Stimulated activated CD4-positive, alpha-beta T cell treated with anti-CD3 and anti-CD28 coated beads, Interleukin-12 subunit alpha, Interleukin-12 subunit beta, amount 100 ng/mL, for 48 hours (primary cell): ENCODE results near the gene NRCAM.
A peak's percentile ranks its signal among the peaks of the same experiment; 100 is the strongest.

Experiments
- DNase-seq, 3 donors: peaks; one replicate each; pipeline ENCODE4 v3.0.0-alpha.2; 2020; ENCODE audit warnings: low read depth in 2 of 3, low spot score in 1 of 3

NRCAM gene

GRCh38 chr7:108425714-108426275 lies 30.4 kb downstream of the NRCAM start:
- no peak for DNase-seq

DNA sequence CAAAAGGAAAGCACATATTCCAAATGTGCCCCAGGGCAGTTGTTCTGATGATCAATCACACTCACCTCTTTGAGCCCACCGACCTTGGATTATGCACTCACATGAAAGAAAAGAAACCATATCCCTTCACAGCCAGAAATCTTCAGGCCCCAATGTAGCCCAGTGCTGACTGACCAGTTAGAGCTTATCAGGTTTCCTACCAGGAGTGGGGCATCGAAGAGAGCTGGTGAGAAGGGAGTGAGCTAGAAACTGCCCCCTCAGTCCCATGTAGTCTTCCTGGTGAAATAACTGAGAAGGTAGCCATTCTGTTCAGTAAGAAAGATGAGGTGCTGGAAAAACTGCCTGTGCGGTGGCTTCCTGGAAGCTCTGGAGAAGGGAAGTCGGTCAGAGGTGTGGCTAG lies 32.2 kb downstream of the NRCAM start:
- no peak for DNase-seq

DNA sequence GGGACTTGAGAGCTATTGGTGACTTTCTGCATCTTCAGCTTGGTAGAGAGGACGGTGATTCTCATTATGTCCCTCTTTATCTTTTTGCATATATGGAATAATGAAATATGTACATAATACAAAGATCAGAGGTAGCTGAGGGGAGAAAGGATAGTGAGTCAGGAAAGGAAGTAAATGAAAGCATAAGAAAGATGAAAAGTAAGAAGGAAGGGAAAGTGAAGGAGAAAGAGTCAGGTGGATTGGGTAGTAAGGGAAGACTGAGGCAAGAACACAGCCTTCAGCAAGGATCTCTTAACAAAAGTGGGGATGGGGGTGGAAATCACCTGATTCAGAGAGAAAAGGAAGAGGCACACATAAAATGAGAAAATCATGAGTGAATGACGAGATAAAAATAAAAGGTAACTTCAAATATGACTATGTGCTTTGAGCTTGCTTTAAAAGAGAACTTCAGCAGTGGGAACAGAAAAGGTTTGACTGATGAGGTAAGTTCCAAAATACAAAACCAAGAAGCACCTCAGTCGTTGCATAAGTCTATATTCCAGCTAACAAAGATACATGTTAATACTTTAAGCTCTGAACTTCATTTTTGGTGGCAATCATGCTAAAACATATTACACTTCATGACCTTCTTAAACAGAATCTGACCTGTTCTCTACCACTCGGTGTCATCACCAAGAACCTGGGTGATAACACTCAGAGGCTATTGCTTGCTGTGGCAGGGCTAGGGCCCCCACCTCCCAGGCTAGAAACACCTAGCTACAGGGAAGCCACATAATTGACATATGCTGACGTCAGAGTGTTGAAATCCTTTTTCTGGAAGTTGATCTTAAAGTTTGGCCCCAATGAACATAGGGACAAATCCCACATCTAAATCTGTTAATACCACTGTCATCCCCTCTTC lies 32.9 kb downstream of the NRCAM start:
- DNase-seq = no peak

DNA sequence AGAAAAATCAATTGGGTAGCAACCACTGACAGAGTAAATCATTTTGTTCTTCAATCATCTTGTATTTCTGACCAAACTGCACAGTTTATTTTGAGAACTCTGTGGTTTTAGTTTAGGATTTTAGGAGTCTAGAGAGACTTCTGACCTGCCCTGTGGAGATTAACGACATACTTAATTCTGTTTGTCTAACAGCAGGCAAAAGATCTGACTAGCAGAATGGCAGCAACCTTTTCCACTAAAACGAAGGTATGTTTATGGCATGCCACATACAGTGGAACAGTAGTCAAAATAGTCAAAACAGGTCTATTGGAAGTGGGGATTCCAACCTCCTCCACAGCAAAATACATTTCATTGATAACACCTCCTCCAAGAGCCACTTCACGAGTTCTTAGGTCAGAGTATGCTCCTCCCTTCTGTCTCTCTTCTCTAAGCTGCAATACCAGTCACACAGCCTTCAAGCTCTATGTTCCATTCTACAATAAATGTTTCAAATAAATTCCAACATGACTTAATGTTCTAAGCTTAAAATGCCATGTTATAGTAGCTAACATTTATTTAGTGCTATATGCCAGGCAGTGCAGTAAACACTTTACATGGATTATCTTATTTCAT lies 34.4 kb downstream of the NRCAM start:
- no peak for DNase-seq

DNA sequence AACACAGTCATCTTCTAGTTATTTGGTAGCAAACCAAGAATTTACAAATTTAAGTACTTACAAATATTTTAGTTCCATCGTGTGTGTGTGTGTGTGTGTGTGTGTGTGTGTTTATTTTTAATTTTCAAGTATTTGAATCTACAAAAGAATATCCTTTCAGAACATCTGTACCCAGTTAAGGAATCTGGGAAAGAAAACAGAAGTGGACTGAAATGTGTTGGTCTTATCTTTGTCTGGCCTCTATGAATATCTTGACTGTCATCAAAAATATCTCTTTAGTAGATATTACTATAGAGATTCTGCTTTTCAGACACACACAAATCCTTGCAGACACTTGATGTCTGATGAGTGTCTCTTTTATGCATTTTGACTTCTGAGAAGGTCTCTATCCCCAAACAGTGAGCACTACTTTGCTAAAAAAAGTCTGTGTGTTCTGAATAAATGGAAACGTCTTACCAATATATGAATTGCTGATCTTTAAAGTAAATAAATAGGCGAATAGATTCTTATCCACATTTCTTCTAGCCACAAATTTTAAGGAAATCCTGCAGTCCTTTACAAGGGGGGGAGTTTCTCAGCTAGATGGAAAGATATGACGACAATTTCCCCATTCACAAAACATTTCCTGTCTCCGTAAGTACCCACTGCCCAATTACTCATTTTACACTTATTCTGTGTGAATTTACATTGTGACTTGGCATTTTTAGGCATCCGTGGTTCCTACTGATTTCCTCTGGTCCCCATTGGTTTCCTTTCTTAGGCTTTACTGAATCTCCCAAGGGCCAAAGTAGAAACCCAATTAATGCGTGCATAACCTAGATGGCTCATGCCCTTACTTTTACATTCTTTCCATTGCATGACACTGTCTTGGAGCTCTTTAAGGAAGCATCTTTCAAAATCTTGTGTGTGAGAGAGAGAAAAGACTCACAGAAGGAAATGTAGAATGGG lies 36.0 kb downstream of the NRCAM start:
- no peak for DNase-seq

DNA sequence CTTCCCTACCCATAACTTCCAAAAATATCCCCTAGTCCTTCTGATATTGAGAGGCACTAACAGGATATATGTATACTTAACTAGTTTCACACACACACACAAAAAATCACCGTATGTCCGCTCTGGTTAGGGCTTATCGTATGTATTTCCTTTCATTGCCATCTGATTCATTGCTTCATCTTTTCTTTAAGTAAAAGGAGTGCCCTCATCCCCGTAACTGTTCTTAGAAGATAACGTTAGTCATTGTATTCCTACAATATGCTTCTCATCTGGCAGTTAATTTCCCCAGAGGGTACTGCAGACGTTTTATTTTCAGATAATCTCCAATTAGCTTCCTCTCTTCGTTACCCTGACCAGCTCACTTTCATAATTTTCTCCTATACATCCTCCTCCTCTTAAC lies 37.3 kb downstream of the NRCAM start:
- no peak for DNase-seq

GRCh38 chr7:108417926-108418325 lies 38.3 kb downstream of the NRCAM start:
- DNase-seq = no peak

DNA sequence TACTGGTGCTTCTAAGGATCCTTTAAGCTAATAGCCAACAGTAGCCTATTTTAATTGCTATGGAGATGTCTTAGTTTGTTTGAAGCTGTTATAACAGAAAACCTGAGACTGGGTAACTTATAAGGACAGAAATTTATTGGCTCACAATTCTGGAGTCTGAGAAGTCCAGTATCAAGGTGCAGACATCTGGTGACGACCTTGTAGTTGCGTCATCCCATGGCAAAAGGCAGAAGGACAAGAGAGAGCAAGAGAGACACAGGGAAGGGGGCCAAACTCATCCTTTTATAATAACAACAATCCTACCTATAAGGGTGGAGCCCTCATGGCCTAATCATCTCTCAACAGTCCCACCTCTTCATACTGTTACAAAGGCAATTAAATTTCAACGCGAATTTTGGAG lies 39.1 kb downstream of the NRCAM start:
- no peak for DNase-seq

DNA sequence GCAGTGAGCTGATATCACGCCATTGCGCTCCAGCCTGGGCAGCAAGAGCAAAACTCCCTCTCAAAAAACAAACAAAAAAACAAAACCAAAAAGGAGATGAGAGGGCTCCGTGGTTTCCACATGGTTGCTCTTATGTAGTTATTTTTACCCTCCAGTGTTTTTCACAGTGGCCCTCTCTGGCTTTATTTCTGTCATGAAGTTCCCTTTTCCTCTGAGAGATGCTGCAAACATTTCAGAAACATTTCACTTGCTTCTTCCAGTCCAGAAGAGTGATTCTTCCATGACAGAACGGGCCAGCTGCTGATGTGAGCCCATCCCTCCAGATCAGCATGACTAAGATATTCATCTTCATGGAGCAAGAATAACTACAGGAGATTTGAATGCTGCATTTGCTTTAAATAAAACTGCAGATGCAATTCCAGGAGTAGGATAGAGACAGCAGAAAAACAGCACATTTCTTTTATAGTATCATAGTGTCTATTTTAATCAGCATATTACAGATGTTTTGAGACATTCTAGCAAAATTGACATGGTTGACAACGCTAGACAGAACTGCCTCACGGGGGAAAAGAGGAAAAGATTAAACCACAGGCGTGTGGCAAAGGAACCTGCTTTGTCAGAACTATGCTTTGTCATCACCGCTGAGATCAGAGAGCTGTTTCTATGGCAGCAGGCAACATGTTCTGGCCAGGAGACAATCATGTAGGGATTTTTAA lies 40.3 kb downstream of the NRCAM start:
- DNase-seq = peak in 2 of 3 donors; percentile 2 to 8

DNA sequence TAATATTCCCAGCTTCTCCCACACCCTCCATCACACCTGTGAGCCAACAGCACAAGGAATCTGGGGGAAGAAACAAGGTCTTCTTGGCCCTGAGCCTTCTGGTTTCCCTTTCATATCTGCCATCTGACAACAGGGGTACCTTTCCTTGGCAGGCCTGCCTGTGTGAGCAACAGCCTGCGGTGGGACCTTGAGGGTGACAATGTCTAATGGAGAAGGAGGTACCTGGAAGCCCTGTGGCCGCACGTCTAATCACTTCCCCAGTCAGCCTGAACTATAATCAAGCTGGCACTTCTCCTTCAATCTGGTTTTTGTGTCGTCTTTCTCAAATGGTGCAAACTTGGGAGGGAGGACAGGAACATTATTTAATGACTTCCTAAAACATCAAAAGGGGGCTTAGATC lies 41.2 kb downstream of the NRCAM start:
- DNase-seq = no peak

DNA sequence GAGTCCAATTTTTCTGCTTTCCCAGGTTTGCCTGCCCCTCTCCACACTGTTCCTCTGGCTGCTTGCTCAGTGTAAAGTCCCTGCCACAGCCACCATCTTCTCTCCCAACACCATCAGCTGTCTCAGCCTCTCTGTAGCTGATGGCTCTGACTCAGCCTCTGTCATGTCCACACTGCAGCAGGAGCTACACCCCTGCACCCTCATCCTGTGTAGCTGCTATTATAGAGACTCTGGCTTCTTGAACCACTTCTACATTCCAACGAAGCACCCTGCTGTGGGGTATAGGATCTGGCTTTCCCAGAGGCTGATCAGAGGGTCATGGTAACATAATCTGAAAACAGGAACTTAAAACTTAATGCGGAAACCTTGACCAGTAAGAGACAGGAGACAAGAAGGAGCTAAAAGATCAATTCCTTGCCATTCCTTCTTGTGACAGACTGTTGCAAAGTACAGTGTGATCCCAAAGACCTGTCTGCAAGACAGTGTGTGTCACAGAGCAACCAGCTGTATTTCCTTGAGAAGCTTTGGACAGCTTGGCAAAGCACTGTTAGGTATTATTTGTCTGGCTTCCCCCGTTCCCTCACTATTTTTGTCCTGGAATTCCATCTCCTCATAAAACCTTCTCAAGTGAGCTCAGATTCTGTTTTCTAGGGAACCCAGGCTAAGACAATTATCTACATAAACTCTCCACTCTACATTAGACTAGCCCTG lies 42.3 kb downstream of the NRCAM start:
- DNase-seq = no peak

DNA sequence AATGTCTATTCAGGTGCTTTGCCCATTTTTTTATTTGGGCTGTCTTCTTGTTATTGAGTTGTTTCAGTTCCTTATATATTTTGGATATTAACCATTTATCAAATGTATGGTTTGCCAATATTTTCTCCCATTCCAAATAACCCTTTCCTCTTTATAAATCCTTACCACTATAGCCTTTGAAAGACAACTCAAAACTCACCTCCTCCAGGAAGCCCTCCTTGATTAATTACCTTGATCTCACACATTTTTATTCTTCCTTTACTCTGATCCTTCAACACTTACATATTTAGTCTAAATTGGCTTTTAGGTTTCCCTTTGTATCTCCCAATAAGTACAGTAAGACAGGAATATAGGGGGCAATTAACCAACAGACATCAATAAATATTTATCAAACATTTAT lies 42.9 kb downstream of the NRCAM start:
- no peak for DNase-seq

- no peak for DNase-seq
These were observed 47.1 kb downstream of the NRCAM start for GRCh38 chr7:108409146-108409545.

- no peak for DNase-seq
These were observed 47.8 kb downstream of the NRCAM start for GRCh38 chr7:108408296-108408991.

DNA sequence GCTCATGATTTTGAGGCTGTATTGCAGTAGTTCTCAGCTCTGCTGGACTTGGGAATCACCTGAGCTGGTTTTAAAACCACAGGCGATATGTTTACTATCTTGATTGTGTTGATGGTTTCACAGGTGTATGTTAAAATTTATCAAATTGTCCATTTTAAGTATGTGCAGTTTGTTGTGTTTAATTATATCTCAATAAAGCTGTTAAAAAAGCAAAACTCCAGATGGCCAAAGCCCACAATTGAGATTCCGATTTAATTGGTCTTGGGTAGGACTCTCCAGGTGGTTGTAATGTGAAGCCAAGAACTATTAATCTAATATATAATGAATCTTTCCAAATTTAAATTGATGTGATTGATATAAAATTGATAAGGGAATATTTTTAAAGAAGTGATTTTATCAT lies 48.6 kb downstream of the NRCAM start:
- DNase-seq = no peak

DNA sequence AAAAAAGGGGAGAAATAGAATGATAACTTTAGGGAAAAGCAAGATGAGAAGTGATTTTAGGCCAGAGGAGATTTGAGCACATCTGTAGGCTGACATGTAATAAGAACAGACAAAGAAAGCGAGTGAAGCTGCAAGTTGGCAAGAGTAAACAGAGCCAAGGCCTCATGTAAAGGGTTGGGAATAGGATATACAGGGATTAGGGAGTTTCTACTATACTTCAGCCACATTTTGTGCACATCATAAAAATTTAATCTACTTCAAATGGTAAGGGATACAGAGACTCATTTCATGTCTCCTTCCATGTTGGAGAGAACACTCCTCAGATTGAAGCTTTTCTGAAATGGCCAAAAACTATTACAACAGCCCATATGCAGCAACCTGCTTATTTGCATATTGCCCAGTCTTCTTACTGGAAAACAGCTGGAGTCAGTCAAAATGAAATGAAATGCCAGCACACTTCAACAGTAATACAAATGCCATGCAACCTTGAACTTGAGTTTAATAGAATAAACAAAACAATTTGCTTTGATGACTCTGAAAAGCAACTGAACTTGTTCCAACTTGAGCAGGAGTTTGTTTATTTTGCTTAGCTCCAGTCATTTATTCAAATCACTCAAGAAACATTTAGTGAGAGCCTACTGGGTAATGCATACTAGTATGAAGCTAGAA lies 49.9 kb downstream of the NRCAM start:
- DNase-seq = no peak

- DNase-seq = no peak
These were observed 51.5 kb downstream of the NRCAM start for GRCh38 chr7:108404509-108405420.
